MG63 (cell line): ENCODE measurements around the gene ZNF211. TPM values are rescaled to one million over a fixed set of nuclear protein-coding genes. Genes with fewer than 3 reads are reported as not detected.

Source experiments
- DNase-seq: peaks from one replicate; pipeline ENCODE4 v3.0.0-alpha.2; 2020
- H3K27me3 ChIP-seq: fragments of 250-450 bp; sonication (Bioruptor Pico); 2 replicates; pipeline ENCODE4 v1.5.1; 2020; ENCODE audit warnings: mild to moderate bottlenecking, moderate library complexity
- H3K36me3 ChIP-seq: fragments of 250-450 bp; sonication (Bioruptor Pico); 2 replicates; pipeline ENCODE4 v1.5.1; 2020; ENCODE audit warnings: mild to moderate bottlenecking, moderate library complexity
- H3K4me3 ChIP-seq: fragments of 250-450 bp; sonication (Bioruptor Pico); 2 replicates; pipeline ENCODE4 v1.5.1; 2020; ENCODE audit warnings: mild to moderate bottlenecking, moderate library complexity
- H3K9me3 ChIP-seq: fragments of 250-450 bp; sonication (Bioruptor Pico); 2 replicates; pipeline ENCODE4 v1.5.1; 2020; ENCODE audit warnings: mild to moderate bottlenecking, moderate library complexity
- total RNA-seq: library from RNA; depleted of rRNA; stranded (reverse); fragments of >200 nt; shearing (Covaris generic); gene quantifications from 2 replicates; pipeline ENCODE4 v1.2.3, GENCODE V29; 2014; ENCODE audit warnings: low replicate concordance; rRNA removed

The ZNF211 gene
- total RNA-seq = 2.5 and 4.5 TPM in 2 replicates

DNA sequence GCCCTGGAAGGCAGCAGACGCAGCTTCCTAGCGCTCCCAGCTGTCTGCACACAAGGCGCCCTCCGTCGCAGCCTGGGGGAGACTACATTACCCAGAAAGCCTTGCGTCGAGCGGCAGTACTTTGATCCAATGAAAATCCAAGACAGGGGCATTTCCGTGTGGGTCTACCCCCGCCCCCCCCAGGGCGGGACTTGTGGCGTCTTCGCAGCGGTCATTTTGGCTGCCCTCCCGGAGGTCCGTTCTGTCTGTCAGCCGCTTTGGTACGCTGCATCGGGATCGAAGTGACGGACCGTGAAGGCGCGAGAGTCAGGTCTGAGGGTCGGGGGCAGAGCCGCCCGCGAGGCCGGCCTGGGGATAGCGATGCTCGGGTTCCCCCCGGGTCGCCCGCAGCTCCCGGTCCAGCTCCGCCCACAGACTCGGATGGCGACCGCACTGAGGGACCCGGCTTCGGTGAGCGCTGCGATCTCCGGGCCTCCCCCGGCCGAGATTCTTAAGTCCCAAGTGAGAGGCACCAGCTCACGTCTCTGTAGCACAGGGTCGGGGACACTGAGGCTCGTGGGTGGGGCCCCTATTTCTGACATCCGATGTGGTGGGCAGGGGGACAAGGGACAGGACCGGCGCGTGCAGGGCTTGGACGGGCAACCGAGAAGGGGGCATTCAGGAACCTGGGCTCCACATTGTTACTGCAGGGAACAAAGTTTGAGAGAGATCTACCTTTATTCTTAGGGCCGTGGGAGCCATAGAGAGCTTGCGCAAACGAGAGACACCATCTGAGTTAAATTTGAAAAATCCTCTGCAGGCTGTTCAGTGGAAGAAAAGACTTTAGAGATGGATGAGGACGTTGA lies at the start of gene ZNF211:
Gene ZNF211, plus strand, starts transcription at position 182 of the 845 bp plus-strand sequence. Its CDS starts 179 bp downstream, at position 361.
- peaks cover 9% of the 10 kb centered on the region for H3K36me3 ChIP-seq
- DNase-seq = peak; percentile 95

DNA sequence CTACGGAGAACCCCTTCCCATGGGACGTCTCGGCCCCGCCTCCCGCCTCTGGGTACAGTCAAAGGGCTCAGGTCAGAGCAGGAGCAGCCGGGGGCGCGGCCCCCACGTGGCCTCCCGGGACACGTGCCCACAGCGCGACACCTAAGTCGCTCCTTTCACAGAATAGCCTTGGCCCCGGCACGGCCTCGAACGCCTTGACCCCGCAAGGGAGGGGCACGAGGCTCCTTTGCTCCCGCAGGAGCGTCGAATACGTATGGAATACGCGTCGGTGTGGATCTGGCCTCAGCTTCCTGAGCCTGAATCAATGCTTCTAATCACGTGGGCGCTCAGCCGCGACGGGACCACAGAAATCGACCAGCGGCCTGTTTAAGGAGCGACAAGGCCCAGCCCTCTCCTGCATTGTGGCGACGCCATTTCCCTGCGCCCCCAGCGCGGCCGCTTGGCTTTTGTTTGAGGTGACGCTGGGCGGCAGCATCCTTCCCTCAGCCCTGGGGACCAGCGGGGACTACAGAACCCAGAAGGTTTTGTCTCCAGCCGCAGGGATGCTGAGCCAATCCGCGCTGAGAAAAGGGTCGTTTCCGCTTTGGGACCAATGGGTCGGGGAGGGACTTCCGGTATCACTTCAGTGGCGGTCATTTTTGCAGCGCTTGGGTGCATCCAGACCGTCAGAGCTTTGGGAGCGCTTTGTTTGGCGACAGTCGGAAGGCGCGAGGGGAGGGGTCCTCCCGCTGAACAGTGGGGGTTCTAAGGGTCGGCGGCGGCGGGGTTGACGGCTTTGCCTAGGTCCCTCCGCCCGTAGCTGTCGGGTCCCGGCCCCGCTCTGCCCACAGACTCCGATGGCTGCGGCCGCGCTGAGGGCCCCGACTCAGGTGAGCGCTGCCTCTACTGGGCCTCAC lies 49.2 kb upstream of the ZNF211 start, which contains the start of gene ZIK1:
Gene ZIK1, plus strand, starts transcription at position 625 of the 896 bp plus-strand sequence. Its CDS starts 212 bp downstream, at position 837.
- H3K4me3 ChIP-seq = peak within 1 kb of the TSS; percentile 17; the same call in 1 of the 2 replicates
- peaks cover 35% of the 10 kb centered on the region for H3K9me3 ChIP-seq
- H3K36me3 ChIP-seq = no peaks in the 10 kb centered on the region; the same call in 1 of the 2 replicates
- no peaks in the 10 kb centered on the region for H3K27me3 ChIP-seq
- peak; percentile 34 for DNase-seq

More for the DNA sequence above, at the start of gene ZNF211:
- peaks cover 17% of the 10 kb centered on the region for H3K9me3 ChIP-seq
- no peaks in the 10 kb centered on the region for H3K27me3 ChIP-seq
- peak within 1 kb of the TSS; percentile 70 for H3K4me3 ChIP-seq

- DNase-seq = peak; percentile 25
- H3K36me3 ChIP-seq = no peaks in the 10 kb centered on the region; the same call in 1 of the 2 replicates
- H3K27me3 ChIP-seq = no peaks in the 10 kb centered on the region
- no peak overlapping the region for H3K4me3 ChIP-seq
- peaks cover 34% of the 10 kb centered on the region for H3K9me3 ChIP-seq
Observed at GRCh38 chr19:57587529-57587928, 45.4 kb upstream of the ZNF211 start.

GRCh38 chr19:57599377-57599760 lies 33.6 kb upstream of the ZNF211 start:
- Histone ChIP-seq H3K4me3 (peak overlapping the region; percentile 89), H3K36me3 (peaks cover 20% of the 10 kb centered on the region), H3K9me3 (peaks cover 14% of the 10 kb centered on the region), H3K27me3 (0 out of 2 replicates have a peak, but pooled peaks cover 2% of the 10 kb centered on the region)
- no peak for DNase-seq

DNA sequence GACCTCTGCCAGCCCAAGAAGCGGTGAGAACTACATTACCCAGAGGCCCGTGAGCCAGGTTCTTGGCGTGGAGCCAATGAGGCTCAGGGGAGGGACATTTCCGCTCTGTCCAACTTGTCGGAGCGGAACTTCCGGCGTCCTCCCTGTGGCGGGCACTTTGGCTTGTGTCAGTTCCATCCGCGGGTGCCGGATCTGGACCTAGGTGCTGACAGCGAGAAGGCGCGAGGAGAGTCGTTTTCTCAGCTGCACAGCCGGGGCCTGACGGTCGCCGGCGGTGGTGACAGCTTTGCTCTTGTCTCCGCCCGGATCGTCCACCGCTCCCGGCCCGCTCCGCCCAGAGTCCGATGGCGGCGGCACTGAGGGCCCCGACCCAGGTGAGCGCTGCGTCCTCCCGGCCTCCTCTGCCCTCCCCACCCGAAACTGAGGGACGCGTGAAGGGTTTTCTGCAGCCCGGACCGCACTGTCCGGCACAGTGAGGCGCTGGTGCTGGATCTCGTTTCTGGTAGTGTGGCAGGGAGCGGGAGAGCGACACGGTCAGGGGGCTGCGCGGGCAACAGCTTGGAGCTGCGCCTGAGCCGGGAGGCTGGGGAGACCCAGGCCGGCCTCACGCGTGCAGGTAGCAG lies 33.1 kb upstream of the ZNF211 start, which contains the start of gene ZNF530:
Gene ZNF530, plus strand, starts transcription at position 125 of the 623 bp plus-strand sequence. CDS start 4,461 bp downstream, outside the sequence.
- H3K9me3 ChIP-seq = peaks cover 14% of the 10 kb centered on the region
- H3K27me3 ChIP-seq = 0 out of 2 replicates have a peak, but pooled peaks cover 2% of the 10 kb centered on the region
- DNase-seq = peak; percentile 95
- peak within 1 kb of the TSS; percentile 89 for H3K4me3 ChIP-seq
- H3K36me3 ChIP-seq = peaks cover 25% of the 10 kb centered on the region

DNA sequence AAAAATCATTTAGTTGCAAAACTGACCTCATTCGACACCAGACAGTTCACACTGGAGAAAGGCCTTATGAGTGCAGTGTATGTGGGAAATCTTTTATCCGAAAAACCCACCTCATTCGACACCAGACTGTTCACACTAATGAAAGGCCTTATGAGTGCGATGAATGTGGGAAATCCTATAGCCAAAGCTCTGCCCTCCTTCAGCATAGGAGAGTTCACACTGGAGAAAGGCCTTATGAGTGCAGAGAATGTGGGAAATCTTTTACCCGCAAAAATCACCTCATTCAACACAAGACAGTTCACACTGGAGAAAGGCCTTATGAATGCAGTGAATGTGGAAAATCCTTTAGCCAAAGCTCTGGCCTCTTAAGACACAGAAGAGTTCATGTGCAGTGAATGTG lies 26.0 kb upstream of the ZNF211 start:
- no peaks in the 10 kb centered on the region for H3K27me3 ChIP-seq
- H3K4me3 ChIP-seq = no peak overlapping the region
- peaks cover 55% of the 10 kb centered on the region for H3K36me3 ChIP-seq
- no peak for DNase-seq
- H3K9me3 ChIP-seq = peaks cover 31% of the 10 kb centered on the region

DNA sequence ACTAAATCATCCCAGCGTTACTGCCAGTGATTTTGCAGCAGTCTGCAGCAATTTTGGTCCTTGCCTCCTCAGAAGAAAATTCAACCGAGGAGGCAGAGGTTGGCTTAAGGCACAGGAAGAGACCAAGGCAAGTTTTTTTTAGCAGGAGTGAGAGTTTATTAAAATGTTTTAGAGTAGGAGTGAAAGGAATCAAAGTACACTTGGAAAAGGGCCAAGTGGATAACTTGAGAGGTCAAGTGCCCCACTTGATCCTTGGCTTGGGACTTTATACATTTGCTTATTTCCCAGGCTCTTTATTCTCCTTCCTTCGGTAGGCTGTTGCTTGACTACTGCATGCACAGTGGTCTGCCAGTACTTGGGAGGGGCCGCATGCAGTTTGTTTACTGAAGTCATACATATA lies 21.9 kb upstream of the ZNF211 start:
- H3K9me3 ChIP-seq = peaks cover 42% of the 10 kb centered on the region
- H3K27me3 ChIP-seq = no peaks in the 10 kb centered on the region
- no peak overlapping the region for H3K4me3 ChIP-seq
- H3K36me3 ChIP-seq = peaks cover 32% of the 10 kb centered on the region
- no peak for DNase-seq

GRCh38 chr19:57613941-57614743 lies 18.8 kb upstream of the ZNF211 start, which contains the start of gene ZNF134:
TSS of gene ZNF134 (plus strand) at chr19:57614242. CDS start at chr19:57619469, 5,227 bp downstream.
- Histone ChIP-seq H3K36me3 (peaks cover 41% of the 10 kb centered on the region), H3K4me3 (peak within 1 kb of the TSS; percentile 94), H3K27me3 (no peaks in the 10 kb centered on the region), H3K9me3 (peaks cover 63% of the 10 kb centered on the region)
- peak; percentile 94 for DNase-seq

DNA sequence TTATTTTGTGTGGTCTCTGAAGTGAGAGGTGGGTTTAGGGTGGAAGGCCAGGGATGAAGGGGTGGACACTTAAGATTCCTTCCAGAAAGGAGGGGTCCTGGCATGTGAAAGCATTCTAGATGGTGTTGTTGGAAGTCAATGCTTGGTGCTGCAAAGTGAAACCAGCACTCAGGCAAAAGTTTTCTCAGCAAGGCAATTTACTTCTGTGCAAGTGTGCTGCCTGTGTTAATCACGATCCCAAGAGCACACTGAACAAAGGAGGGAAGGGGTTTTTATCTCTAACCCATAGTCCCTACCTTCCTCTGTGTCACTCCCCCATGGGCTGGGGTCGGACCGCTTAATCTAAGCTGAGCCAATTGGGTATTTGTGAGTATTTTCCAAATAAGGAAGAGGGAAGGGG lies 17.6 kb upstream of the ZNF211 start:
- H3K4me3 ChIP-seq = no peak overlapping the region
- no peak for DNase-seq
- H3K27me3 ChIP-seq = no peaks in the 10 kb centered on the region
- peaks cover 53% of the 10 kb centered on the region for H3K36me3 ChIP-seq
- peaks cover 72% of the 10 kb centered on the region for H3K9me3 ChIP-seq

GRCh38 chr19:57620673-57621348 lies 12.2 kb upstream of the ZNF211 start:
- Histone ChIP-seq H3K4me3 (no peak overlapping the region), H3K9me3 (peaks cover 93% of the 10 kb centered on the region), H3K27me3 (no peaks in the 10 kb centered on the region), H3K36me3 (peaks cover 87% of the 10 kb centered on the region)
- no peak for DNase-seq

DNA sequence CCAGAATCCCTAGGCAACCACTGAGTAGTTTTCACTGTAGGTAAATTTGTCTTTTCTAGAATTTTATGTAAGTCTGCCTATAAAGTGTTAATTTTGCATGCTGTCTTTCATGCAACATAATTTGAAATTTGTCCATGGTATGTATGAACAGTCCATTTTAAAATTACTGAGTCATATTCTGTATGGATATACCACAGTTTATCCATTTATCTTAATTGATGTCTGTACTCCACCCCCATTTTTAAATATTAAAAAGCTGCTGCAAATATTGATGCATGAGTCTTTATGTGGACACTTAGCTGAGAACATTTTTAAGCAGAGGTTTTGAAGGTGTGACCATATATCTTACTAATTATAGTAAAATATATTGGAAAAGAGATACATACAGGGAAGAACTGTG lies 9.9 kb upstream of the ZNF211 start:
- H3K4me3 ChIP-seq = no peak overlapping the region
- H3K27me3 ChIP-seq = no peaks in the 10 kb centered on the region
- DNase-seq = no peak
- H3K36me3 ChIP-seq = peaks cover 64% of the 10 kb centered on the region
- H3K9me3 ChIP-seq = peaks cover 79% of the 10 kb centered on the region

DNA sequence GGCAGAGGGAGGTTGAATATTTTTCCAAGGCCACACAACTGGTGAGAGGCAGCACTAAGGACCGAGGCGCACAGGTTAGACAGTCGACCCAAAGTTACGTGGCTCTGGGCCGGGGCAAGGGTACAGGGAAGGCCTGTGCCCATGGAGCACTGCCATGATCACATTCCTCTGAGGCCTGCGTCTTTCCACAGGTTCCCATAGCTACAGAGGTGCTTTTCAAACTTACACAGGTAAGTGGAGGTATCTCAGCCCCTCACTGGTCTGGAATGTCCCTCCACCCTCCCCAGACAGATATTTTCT lies 814 bp downstream of the ZNF211 start:
- Histone ChIP-seq H3K9me3 (peaks cover 14% of the 10 kb centered on the region), H3K27me3 (no peaks in the 10 kb centered on the region), H3K4me3 (peak overlapping the region; percentile 70), H3K36me3 (peaks cover 9% of the 10 kb centered on the region)
- no peak for DNase-seq

- H3K36me3 ChIP-seq = peaks cover 35% of the 10 kb centered on the region
- no peaks in the 10 kb centered on the region for H3K27me3 ChIP-seq
Observed at GRCh38 chr19:57637379-57637778, 4.4 kb downstream of the ZNF211 start.

GRCh38 chr19:57641715-57642234 lies 8.8 kb downstream of the ZNF211 start:
- H3K27me3 ChIP-seq = no peaks in the 10 kb centered on the region
- peaks cover 34% of the 10 kb centered on the region for H3K36me3 ChIP-seq
- H3K4me3 ChIP-seq = no peak overlapping the region
- DNase-seq = no peak
- H3K9me3 ChIP-seq = peaks cover 40% of the 10 kb centered on the region

More at GRCh38 chr19:57637379-57637778, 4.4 kb downstream of the ZNF211 start:
- Histone ChIP-seq H3K4me3 (no peak overlapping the region), H3K9me3 (peaks cover 41% of the 10 kb centered on the region)
- DNase-seq = no peak
